Neural progenitor cell (in vitro differentiated cells): ENCODE data around the gene GALNTL6. TPM values are rescaled to one million over a fixed set of nuclear protein-coding genes. Genes with fewer than 3 reads are reported as not detected.

Source experiments
- DNase-seq: peaks from one replicate; pipeline ENCODE4 v3.0.0-alpha.2; 2016; ENCODE audit warnings: low spot score
- H2AFZ ChIP-seq: fragments of 200-600 bp; sonication (generic); replicated peaks from 2 replicates; pipeline ENCODE4 v1.6.1; 2016; ENCODE audit warnings: antibody characterized with exemption
- H3F3A ChIP-seq: fragments of 200-600 bp; sonication (generic); 2 replicates; pipeline ENCODE4 v1.6.1; 2016; ENCODE audit warnings: antibody characterized with exemption, low read depth
- H3K27ac ChIP-seq: fragments of 200-600 bp; sonication (generic); 2 replicates; pipeline ENCODE4 v1.5.1; 2016; ENCODE audit warnings: mild to moderate bottlenecking
- H3K27me3 ChIP-seq: fragments of 200-600 bp; sonication (generic); 2 replicates; pipeline ENCODE4 v1.6.1; 2016; ENCODE audit warnings: mild to moderate bottlenecking, moderate library complexity
- H3K36me3 ChIP-seq: fragments of 200-600 bp; sonication (generic); 2 replicates; pipeline ENCODE4 v1.5.1; 2016
- H3K4me1 ChIP-seq: fragments of 200-600 bp; sonication (generic); 2 replicates; pipeline ENCODE4 v1.6.1; 2016; ENCODE audit warnings: mixed run types
- H3K4me2 ChIP-seq: fragments of 200-600 bp; sonication (generic); 2 replicates; pipeline ENCODE4 v1.6.1; 2016
- H3K4me3 ChIP-seq: fragments of 200-600 bp; sonication (generic); 2 replicates; pipeline ENCODE4 v1.5.1; 2016
- H3K79me2 ChIP-seq: fragments of 200-600 bp; sonication (generic); 2 replicates; pipeline ENCODE4 v1.6.1; 2016; ENCODE audit warnings: low read depth
- H3K9ac ChIP-seq: fragments of 200-600 bp; sonication (generic); 2 replicates; pipeline ENCODE4 v1.6.1; 2016
- H3K9me3 ChIP-seq: fragments of 200-600 bp; sonication (generic); 2 replicates; pipeline ENCODE4 v1.5.1; 2016; ENCODE audit warnings: low read depth
- H4K20me1 ChIP-seq: fragments of 200-600 bp; sonication (generic); 2 replicates; pipeline ENCODE4 v1.6.1; 2016; ENCODE audit warnings: low read depth
- H3K27ac Mint-ChIP-seq: 3 replicates; pipeline ENCODE4 v1.8.0; 2021; ENCODE audit warnings: mixed read lengths
- H3K27me3 Mint-ChIP-seq: 2 replicates; pipeline ENCODE4 v1.8.0; 2022; ENCODE audit warnings: low read depth, mild to moderate bottlenecking, inconsistent platforms, moderate library complexity, mixed read lengths; ENCODE audit not compliant: insufficient read depth
- H3K36me3 Mint-ChIP-seq: 3 replicates; pipeline ENCODE4 v1.8.0; 2021; ENCODE audit warnings: mixed read lengths
- H3K4me1 Mint-ChIP-seq: 3 replicates; pipeline ENCODE4 v1.8.0; 2021; ENCODE audit warnings: mixed read lengths
- H3K4me3 Mint-ChIP-seq: 3 replicates; pipeline ENCODE4 v1.8.0; 2021; ENCODE audit warnings: mild to moderate bottlenecking, moderate library complexity, mixed read lengths
- H3K9me3 Mint-ChIP-seq: 3 replicates; pipeline ENCODE4 v1.8.0; 2020; ENCODE audit warnings: mixed read lengths
- CTCF ChIP-seq: fragments of 200-600 bp; sonication (generic); IDR thresholded peaks from 2 replicates; pipeline ENCODE4 v1.5.1; 2017; ENCODE audit warnings: antibody characterized with exemption, mild to moderate bottlenecking
- EZH2 ChIP-seq: fragments of 200-600 bp; sonication (generic); IDR thresholded peaks from 2 replicates; pipeline ENCODE4 v1.6.1; 2017; ENCODE audit warnings: antibody characterized with exemption, mild to moderate bottlenecking, moderate library complexity
- EZH2phosphoT487 ChIP-seq: fragments of 200-600 bp; sonication (generic); IDR thresholded peaks from 2 replicates; pipeline ENCODE4 v1.6.1; 2017; ENCODE audit warnings: antibody characterized with exemption
- total RNA-seq: library from RNA; depleted of rRNA; stranded (reverse); fragments of >200 nt; gene quantifications from 2 replicates; pipeline ENCODE4 v1.2.3, GENCODE V29; 2015; ENCODE audit warnings: low replicate concordance

Gene GALNTL6
- total RNA-seq, 1 donor from 2014 or later = 0.15 TPM

GRCh38 chr4:172980219-172980618 is 1167.0 kb downstream of the GALNTL6 start:
- Mint-ChIP-seq H3K36me3 (no peaks in the 10 kb centered on the region), H3K27ac (no peak overlapping the region)
- TF ChIP-seq EZH2phosphoT487 (no peak), CTCF (no peak), EZH2 (no peak)

GRCh38 chr4:172982151-172982590 is 1169.0 kb downstream of the GALNTL6 start:
- no peak overlapping the region for H3K4me3 Mint-ChIP-seq
- H3K79me2 ChIP-seq = no peaks in the 10 kb centered on the region
- H3K36me3 ChIP-seq = no peaks in the 10 kb centered on the region
- no peaks in the 10 kb centered on the region for H3F3A ChIP-seq
- H2AFZ ChIP-seq = no peak overlapping the region
- no peak overlapping the region for H3K9ac ChIP-seq
- peaks cover 9% of the 10 kb centered on the region for H3K4me1 Mint-ChIP-seq
- peaks cover 8% of the 10 kb centered on the region for H3K4me1 ChIP-seq
- no peak overlapping the region for H3K27ac Mint-ChIP-seq
- H3K36me3 Mint-ChIP-seq = no peaks in the 10 kb centered on the region
- H3K27me3 Mint-ChIP-seq = no peaks in the 10 kb centered on the region
- H3K4me3 ChIP-seq = no peak overlapping the region
- DNase-seq = no peak
- H3K4me2 ChIP-seq = no peak overlapping the region
- TF ChIP-seq EZH2 (no peak), CTCF (no peak), EZH2phosphoT487 (no peak)
- no peaks in the 10 kb centered on the region for H4K20me1 ChIP-seq
- peaks cover 4% of the 10 kb centered on the region for H3K9me3 Mint-ChIP-seq
- H3K27ac ChIP-seq = no peak overlapping the region
- H3K9me3 ChIP-seq = no peaks in the 10 kb centered on the region
- no peaks in the 10 kb centered on the region for H3K27me3 ChIP-seq

More at GRCh38 chr4:172980219-172980618, 1167.0 kb downstream of the GALNTL6 start:
- Histone ChIP-seq H3K9ac (no peak overlapping the region), H3K4me2 (no peak overlapping the region), H3K4me3 (no peak overlapping the region), H3K9me3 (no peaks in the 10 kb centered on the region), H3K27me3 (no peaks in the 10 kb centered on the region), H2AFZ (no peak overlapping the region), H3F3A (no peaks in the 10 kb centered on the region), H3K79me2 (no peaks in the 10 kb centered on the region), H3K4me1 (no peaks in the 10 kb centered on the region), H3K36me3 (no peaks in the 10 kb centered on the region), H3K27ac (no peak overlapping the region), H4K20me1 (no peaks in the 10 kb centered on the region)
- H3K9me3 Mint-ChIP-seq = peaks cover 4% of the 10 kb centered on the region
- DNase-seq = no peak
- H3K27me3 Mint-ChIP-seq = no peaks in the 10 kb centered on the region
- H3K4me3 Mint-ChIP-seq = no peak overlapping the region
- peaks cover 9% of the 10 kb centered on the region for H3K4me1 Mint-ChIP-seq

- peaks cover 8% of the 10 kb centered on the region for H3K4me1 ChIP-seq
- H3K79me2 ChIP-seq = no peaks in the 10 kb centered on the region
- H3K9ac ChIP-seq = no peak overlapping the region
- Mint-ChIP-seq H3K36me3 (peaks cover under 1% of the 10 kb centered on the region), H3K4me3 (no peak overlapping the region), H3K4me1 (peaks cover 9% of the 10 kb centered on the region), H3K27ac (no peak overlapping the region), H3K9me3 (peaks cover 8% of the 10 kb centered on the region), H3K27me3 (no peaks in the 10 kb centered on the region)
- no peak overlapping the region for H3K27ac ChIP-seq
- H3K4me3 ChIP-seq = no peak overlapping the region
- H3K4me2 ChIP-seq = no peak overlapping the region
- H3K27me3 ChIP-seq = no peaks in the 10 kb centered on the region
- TF ChIP-seq EZH2 (no peak), EZH2phosphoT487 (no peak), CTCF (no peak)
- H2AFZ ChIP-seq = no peak overlapping the region
- no peaks in the 10 kb centered on the region for H3K9me3 ChIP-seq
- H3K36me3 ChIP-seq = no peaks in the 10 kb centered on the region
- no peaks in the 10 kb centered on the region for H3F3A ChIP-seq
- DNase-seq = no peak
- H4K20me1 ChIP-seq = no peaks in the 10 kb centered on the region
Observed at GRCh38 chr4:172983014-172983413, 1169.8 kb downstream of the GALNTL6 start.
